Ishikawa (cell line): Measurements from ENCODE around the gene KIAA1217.

ENCODE experiments used
- EGR1 ChIP-seq: IDR thresholded peaks from 2 replicates; pipeline ENCODE4 v1.6.1; 2012
- EP300 ChIP-seq: IDR thresholded peaks from 2 replicates; pipeline ENCODE4 v1.6.1; 2012; ENCODE audit warnings: borderline replicate concordance
- TAF1 ChIP-seq: IDR thresholded peaks from 2 replicates; pipeline ENCODE4 v1.6.1; 2012; ENCODE audit warnings: low read depth, mild to moderate bottlenecking
- TF ChIP-seq, protein P1 (sequence below): IDR thresholded peaks from 2 replicates; pipeline ENCODE4 v1.6.1; 2012; ENCODE audit warnings: low read depth, mild to moderate bottlenecking
- TF ChIP-seq, protein P2 (sequence below): IDR thresholded peaks from 2 replicates; pipeline ENCODE4 v1.6.1; 2012

DNA sequence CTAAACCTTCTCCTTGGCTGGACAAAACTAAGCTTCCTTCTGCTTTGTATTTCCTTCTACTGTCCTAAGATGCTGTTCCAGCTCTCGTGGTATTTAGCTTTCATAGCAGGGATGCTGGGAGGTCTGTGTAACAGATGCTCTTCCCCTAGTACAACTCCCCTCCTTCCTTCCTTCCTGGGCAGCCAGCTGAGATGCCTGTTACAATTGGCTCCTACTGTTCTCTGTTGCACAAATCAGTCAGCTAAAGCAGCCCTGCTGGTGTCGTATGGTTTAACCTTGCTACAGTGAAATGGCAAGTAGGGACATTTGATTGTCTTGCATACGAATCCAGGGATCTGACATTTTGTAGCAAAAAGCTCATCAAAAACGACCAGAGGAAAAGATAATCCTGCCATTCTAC is 371.0 kb downstream of the KIAA1217 start:
- no peak for TF ChIP-seq EGR1
- no peak for TF ChIP-seq TAF1
- TF ChIP-seq EP300: no peak
- TF ChIP-seq, protein P1, sequence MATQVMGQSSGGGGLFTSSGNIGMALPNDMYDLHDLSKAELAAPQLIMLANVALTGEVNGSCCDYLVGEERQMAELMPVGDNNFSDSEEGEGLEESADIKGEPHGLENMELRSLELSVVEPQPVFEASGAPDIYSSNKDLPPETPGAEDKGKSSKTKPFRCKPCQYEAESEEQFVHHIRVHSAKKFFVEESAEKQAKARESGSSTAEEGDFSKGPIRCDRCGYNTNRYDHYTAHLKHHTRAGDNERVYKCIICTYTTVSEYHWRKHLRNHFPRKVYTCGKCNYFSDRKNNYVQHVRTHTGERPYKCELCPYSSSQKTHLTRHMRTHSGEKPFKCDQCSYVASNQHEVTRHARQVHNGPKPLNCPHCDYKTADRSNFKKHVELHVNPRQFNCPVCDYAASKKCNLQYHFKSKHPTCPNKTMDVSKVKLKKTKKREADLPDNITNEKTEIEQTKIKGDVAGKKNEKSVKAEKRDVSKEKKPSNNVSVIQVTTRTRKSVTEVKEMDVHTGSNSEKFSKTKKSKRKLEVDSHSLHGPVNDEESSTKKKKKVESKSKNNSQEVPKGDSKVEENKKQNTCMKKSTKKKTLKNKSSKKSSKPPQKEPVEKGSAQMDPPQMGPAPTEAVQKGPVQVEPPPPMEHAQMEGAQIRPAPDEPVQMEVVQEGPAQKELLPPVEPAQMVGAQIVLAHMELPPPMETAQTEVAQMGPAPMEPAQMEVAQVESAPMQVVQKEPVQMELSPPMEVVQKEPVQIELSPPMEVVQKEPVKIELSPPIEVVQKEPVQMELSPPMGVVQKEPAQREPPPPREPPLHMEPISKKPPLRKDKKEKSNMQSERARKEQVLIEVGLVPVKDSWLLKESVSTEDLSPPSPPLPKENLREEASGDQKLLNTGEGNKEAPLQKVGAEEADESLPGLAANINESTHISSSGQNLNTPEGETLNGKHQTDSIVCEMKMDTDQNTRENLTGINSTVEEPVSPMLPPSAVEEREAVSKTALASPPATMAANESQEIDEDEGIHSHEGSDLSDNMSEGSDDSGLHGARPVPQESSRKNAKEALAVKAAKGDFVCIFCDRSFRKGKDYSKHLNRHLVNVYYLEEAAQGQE: no peak
- TF ChIP-seq, protein P2, sequence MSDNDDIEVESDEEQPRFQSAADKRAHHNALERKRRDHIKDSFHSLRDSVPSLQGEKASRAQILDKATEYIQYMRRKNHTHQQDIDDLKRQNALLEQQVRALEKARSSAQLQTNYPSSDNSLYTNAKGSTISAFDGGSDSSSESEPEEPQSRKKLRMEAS: no peak
